ENCODE results near the gene MYO1D.
"Not testable (repeated sequence)": the region's sequence is repeated elsewhere in the genome, so short reads cannot be mapped to it uniquely, and the experiment has no call there.

Gene MYO1D

GRCh38 chr17:32658470-32659418 is 218.2 kb downstream of the MYO1D start:
- no peak for DNase-seq

GRCh38 chr17:32656886-32657285 is 220.0 kb downstream of the MYO1D start:
- DNase-seq, result no peak

- DNase-seq, result no peak
Observed at GRCh38 chr17:32654324-32654723, 222.6 kb downstream of the MYO1D start.

DNA sequence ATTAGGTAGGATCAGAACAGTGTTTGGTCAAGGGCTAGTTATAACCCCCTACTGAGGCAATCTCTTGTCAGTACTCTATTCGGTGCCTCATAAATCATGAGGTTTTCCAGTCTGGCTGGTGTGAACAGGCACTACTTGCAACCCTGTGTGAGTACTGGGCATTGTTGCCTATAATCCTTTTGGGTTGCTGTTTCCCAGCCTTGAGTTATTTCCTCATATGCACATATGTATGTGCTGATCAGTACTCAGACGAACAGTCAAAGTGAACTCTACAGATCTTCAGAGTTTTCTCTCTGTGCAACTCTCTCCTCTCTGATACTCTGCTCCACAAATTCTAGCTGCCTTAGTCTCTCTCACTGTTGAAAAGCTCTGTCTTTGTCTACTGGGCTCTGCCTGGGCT is 225.8 kb downstream of the MYO1D start:
- DNase-seq, result no peak

- DNase-seq, result no peak
Observed at GRCh38 chr17:32648450-32648849, 228.5 kb downstream of the MYO1D start.

GRCh38 chr17:32646941-32647340 is 230.0 kb downstream of the MYO1D start:
- DNase-seq, result no peak

DNA sequence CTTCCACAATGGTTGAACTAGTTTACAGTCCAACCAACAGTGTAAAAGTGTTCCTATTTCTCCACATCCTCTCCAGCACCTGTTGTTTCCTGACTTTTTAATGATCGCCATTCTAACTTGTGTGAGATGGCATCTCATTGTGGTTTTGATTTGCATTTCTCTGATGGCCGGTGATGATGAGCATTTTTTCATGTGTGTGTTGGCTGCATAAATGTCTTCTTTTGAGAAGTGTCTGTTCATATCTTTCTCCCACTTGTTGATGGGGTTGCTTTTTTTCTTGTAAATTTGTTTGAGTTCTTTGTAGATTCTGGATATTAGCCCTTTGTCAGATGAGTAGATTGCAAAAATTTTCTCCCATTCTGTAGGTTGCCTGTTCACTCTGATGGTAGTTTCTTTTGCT is 235.4 kb downstream of the MYO1D start:
- not testable (repeated sequence) for DNase-seq

DNA sequence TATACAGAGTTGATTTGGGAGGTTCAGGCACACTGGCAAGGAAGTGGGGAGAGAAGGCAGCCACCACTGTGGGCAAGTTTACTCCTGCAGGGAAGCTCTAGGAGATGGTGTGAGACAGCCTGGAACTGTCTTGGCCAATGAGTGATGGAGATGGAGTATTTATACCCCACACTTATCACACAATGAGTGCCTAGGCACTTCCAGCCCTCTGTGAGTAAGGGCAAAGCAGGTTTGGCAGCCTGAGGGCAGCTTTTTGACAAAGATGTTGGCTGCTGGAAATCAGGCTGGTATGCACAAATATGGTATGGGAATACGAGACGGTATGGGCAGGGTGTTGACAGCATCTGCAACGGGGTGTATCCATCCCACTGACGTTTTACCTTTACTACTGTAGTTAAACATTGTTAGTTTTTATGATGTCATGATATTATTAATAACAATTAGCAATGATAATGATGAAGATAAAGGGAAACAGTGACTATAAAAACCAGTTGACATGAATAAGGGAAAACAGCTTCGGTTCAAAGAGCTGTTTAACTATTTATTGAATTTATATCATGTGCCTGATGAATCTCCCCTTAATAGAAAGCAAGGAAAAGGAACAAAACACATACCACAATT is 240.2 kb downstream of the MYO1D start:
- no peak for DNase-seq

DNA sequence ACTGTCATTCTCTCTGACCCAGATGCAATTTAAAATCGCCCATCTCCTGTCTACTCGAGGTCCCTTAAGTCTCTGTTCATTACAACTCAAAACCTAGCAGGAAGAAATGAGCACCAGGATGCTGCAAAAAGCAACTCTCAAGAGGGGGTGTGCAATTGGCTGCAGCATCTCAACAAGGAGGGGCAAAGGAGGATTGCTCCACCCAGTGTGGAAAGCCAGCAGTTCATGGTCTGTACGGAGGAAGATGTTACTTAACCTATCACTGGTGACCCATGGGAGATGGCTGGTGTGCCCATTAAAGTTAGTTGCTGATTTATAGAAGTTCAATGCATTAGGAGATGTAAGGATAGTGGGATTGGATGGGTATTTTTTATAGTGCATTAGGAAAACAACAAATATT is 242.8 kb downstream of the MYO1D start:
- DNase-seq, result no peak

DNA sequence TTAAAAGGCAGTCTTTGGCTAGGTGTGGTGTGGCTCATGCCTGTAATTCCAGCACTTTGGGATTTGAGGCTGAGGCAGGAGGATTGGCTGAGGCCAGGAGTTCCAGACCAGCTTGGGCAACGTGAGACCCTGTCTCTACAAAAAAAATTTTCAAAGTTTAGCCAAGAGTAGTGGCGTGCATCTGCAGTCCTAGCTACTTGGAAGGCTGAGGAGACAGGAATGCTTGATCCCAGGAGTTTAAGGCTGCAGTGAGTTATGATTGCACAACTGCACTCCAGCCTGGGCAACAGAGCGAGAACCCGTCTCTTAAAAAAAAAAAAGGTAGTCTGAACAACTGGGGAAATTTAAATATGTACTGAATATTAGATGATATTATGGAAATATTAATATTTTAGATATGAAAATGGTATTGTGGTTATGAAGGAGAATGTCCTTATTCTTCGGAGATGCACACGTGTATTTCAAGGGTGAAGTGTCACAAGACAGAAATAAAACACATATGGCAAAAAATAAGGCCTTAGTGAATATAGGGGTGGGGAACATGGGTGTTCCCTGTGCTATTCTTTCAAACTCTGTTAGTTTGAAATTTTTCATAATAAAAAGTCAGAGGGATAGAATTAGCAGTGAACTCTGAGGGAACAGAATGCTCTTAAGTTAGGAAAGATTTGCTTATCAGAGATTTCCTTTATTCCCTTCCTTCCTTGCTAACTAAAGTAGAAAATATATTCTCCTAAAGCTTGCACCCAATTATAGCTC is 245.4 kb downstream of the MYO1D start:
- no peak for DNase-seq

DNA sequence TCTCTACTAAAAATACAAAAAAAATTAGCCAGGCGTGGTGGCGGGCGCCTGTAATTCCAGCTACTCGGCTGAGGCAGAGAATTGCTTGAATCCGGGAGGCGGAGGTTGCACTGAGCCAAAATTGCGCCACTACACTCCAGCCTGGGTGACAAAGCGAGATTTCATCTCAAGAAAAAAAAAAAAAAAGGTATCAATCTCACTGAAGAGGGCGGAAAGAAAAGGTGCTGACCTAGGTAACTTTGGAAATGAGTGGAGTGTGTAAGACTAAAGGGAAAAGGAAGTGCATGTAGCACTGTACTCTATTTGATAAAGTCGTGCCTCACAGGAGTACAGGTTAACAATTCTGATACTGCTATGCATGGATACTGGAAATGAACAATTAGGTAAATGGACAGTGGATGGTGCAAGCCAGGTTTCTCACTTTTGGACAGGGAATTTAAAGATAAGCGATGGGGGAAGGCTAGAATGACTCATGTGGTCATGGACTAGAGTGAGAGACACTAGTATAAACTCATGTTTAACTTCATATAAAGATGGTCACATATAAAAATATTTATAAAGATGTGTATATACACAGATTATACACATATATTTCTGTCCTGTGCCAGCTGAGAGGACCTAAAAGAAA is 247.2 kb downstream of the MYO1D start:
- DNase-seq, result no peak

GRCh38 chr17:32628271-32629044 is 248.5 kb downstream of the MYO1D start:
- no peak for DNase-seq

GRCh38 chr17:32627239-32627996 is 249.5 kb downstream of the MYO1D start:
- no peak for DNase-seq

- no peak for DNase-seq
Observed at GRCh38 chr17:32626379-32626791, 250.5 kb downstream of the MYO1D start.

GRCh38 chr17:32625971-32626370 is 251.0 kb downstream of the MYO1D start:
- DNase-seq, result no peak

GRCh38 chr17:32623196-32623595 is 253.7 kb downstream of the MYO1D start:
- DNase-seq, result no peak

- no peak for DNase-seq
Observed at GRCh38 chr17:32622540-32622939, 254.4 kb downstream of the MYO1D start.

- no peak for DNase-seq
Observed at GRCh38 chr17:32621612-32622312, 255.2 kb downstream of the MYO1D start.

DNA sequence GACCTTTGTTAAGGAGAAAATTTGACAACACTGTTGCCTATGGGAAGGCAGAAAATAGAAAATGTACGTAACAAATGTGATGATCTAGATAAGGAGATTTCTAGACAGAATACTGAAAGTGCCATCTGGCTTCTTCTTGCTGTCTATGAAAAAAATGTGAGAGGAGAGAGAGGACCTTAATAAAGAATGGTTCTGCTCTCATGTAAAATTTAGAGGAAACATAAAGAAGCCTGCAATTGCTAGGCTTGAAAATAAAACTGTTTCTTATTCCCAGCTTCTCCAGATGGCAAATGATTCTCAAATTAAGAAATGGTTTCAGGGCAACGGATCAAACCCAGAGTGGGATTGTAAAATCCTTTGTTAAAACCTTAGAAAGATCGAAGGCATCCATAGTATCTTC is 261.6 kb downstream of the MYO1D start:
- DNase-seq, result no peak

GRCh38 chr17:32610943-32611342 is 266.0 kb downstream of the MYO1D start:
- DNase-seq, result no peak
